Gastrocnemius medialis (tissue), 4 donors: ENCODE data around the gene TNC. TPM values are rescaled to one million over a fixed set of nuclear protein-coding genes. Genes with fewer than 3 reads are reported as not detected.
A peak's percentile ranks its signal among the peaks of the same experiment; 100 is the strongest.

Experiments used
- ATAC-seq, 2 donors: fragments of 150-250 bp; one replicate each; pipeline ENCODE4 v1.9.1; 2016
- DNase-seq, 2 donors: peaks; one replicate each; pipeline ENCODE4 v3.0.0-alpha.2; 2019
- H3K27ac ChIP-seq, 4 donors: fragments of 200-600 bp; sonication (generic); 1 replicate in 1 of 4; 2 replicates in 3 of 4; pipeline ENCODE4 v1.5.1; 2016 to 2018; ENCODE audit warnings: mild to moderate bottlenecking in 2 of 4, moderate library complexity in 1 of 4
- H3K27me3 ChIP-seq, 3 donors: fragments of 200-600 bp; sonication (generic) in 2 of 3; 1 replicate in 1 of 3; 2 replicates in 2 of 3; pipeline versions ENCODE4 v1.5.1 to v1.6.0; 2016 to 2019; ENCODE audit warnings: mild to moderate bottlenecking in 1 of 3, moderate library complexity in 1 of 3
- H3K36me3 ChIP-seq, 2 donors: fragments of 200-600 bp; sonication (generic) in 1 of 2; one replicate each; pipeline ENCODE4 v1.5.1; 2017 to 2018
- H3K4me1 ChIP-seq, 2 donors: fragments of 200-600 bp; sonication (generic) in 1 of 2; one replicate each; pipeline ENCODE4 v1.5.1; 2016 to 2017; ENCODE audit warnings: mild to moderate bottlenecking in 2 of 2
- H3K4me3 ChIP-seq, 4 donors: fragments of 200-600 bp; sonication (generic) in 3 of 4; 1 replicate in 1 of 4; 2 replicates in 3 of 4; pipeline ENCODE4 v1.5.1; 2016 to 2019; ENCODE audit warnings: mild to moderate bottlenecking in 2 of 4
- H3K9me3 ChIP-seq, 3 donors: fragments of 200-600 bp; sonication (generic) in 2 of 3; 1 replicate in 1 of 3; 2 replicates in 2 of 3; pipeline ENCODE4 v1.5.1; 2016 to 2019
- POLR2A ChIP-seq, 2 donors: fragments of 450-650 bp; IDR thresholded peaks; one replicate each; pipeline ENCODE4 v1.6.1; 2017; ENCODE audit warnings: antibody characterized with exemption in 2 of 2, mild to moderate bottlenecking in 2 of 2, moderate library complexity in 2 of 2
- in situ Hi-C, 4 donors: fragments of 200-750 bp; cut with MboI; loops; one replicate each; pipeline versions ENCODE4 v1.15.0 to v1.8.0; 2017; ENCODE audit warnings: low sequenced_read_pairs in 4 of 4
- intact Hi-C: fragments of 100-400 bp; cut with DNase I; formaldehyde crosslinking; loops from one replicate; pipeline ENCODE4 v1.15.1; 2023; ENCODE audit warnings: low total_unique reads
- total RNA-seq, 4 donors: library from RNA; depleted of rRNA; stranded (reverse); fragments of >200 nt; gene quantifications; one replicate each; pipeline versions ENCODE4 v1.1.0 to v1.2.3, GENCODE V29; 2016
- TF ChIP-seq, protein P1 (sequence below), 5 experiments: fragments of 450-650 bp in 3 of 5; fragments of 200-600 bp in 2 of 5; sonication (generic) in 2 of 5; IDR thresholded peaks in 4 of 5; conservative IDR thresholded peaks in 1 of 5; 1 replicate in 4 of 5; 2 replicates in 1 of 5; pipeline ENCODE4 v1.5.1; 2016 to 2019; ENCODE audit warnings: antibody characterized with exemption in 5 of 5, mild to moderate bottlenecking in 3 of 5, moderate library complexity in 3 of 5

The TNC gene
- total RNA-seq, 4 donors from 2014 or later: 4.3 to 17.6 (median 10.7) TPM; not detected in 1

DNA sequence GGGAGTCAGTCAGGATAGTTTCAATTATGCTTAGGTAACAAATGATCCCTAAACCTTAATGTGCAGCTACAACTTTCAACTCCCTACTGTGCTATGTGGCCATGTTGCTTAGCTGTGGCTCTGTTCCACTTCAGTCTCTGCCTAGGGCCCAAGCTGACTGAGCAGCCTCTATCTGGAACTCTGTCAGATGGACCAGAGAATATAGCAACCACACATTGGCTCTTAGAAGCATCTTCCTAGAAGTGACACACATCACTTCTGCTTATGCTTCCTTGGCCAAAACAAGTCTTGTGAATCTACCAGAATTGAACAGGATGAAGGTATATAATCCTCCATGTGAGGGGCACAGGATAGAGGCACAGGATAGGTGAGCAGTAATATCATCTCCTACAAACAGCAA is 36.7 kb upstream of the TNC start:
- intact Hi-C loops: no loop called here
- Histone ChIP-seq H3K36me3 (no peaks in the 10 kb centered on the region), H3K9me3 (no peaks in the 10 kb centered on the region), H3K4me3 (no peak overlapping the region), H3K27ac (no peak overlapping the region), H3K4me1 (no peaks in the 10 kb centered on the region), H3K27me3 (no peaks in the 10 kb centered on the region)
- in situ Hi-C loops: no loop called here
- TF ChIP-seq POLR2A (IDR thresholded peaks at IDR 0.05): no peak
- TF ChIP-seq, protein P1, sequence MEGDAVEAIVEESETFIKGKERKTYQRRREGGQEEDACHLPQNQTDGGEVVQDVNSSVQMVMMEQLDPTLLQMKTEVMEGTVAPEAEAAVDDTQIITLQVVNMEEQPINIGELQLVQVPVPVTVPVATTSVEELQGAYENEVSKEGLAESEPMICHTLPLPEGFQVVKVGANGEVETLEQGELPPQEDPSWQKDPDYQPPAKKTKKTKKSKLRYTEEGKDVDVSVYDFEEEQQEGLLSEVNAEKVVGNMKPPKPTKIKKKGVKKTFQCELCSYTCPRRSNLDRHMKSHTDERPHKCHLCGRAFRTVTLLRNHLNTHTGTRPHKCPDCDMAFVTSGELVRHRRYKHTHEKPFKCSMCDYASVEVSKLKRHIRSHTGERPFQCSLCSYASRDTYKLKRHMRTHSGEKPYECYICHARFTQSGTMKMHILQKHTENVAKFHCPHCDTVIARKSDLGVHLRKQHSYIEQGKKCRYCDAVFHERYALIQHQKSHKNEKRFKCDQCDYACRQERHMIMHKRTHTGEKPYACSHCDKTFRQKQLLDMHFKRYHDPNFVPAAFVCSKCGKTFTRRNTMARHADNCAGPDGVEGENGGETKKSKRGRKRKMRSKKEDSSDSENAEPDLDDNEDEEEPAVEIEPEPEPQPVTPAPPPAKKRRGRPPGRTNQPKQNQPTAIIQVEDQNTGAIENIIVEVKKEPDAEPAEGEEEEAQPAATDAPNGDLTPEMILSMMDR (IDR thresholded peaks at IDR 0.05 in 4 of 5, conservative IDR thresholded peaks at IDR 0.05 in 1 of 5): no peak
- DNase-seq: no peak
- ATAC-seq: no peak

DNA sequence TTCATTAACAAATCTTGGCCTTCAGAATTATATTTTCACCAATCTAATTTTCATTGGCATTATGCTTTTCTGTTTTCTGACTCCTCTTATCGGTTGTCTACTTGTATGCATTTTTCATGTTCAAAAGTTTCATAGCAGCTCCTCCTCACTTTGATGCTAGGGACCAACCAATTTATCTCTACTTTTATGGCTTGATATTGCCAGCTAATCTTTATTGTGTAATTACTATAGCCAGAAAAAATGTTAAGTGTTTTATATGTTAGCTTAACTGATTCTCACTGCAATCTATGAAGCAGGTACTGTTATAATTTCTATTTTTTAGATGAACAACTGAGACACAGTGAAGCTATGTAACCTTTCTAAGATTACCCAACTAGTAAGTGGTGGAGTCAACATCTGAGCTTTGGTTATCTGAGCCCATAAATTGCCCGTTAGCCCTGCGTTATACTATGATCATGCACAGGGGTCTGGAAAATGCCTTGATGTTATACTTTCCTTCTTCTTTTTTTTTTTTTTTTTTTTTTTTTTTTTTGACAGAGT is 34.4 kb upstream of the TNC start:
- H3K27me3 ChIP-seq: no peaks in the 10 kb centered on the region

DNA sequence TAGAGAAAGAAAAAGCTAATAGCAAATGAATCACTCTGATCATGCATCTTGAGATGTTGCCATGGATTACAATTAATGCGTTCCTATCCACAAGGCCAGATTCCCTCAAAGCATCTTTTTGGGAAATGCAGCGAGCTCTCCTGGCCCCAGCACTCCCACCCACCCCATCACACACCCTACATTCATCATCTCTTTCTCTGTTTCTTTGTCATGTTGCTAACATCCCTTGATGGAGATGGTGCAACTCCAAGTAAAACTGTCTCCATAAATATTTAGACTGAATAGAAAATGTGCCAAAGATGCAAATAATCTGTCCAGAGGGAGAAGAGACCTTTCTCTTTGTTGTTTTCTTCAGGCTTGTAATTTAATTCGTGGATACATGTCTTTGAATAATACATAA is 30.8 kb upstream of the TNC start:
- Histone ChIP-seq H3K27ac (no peak overlapping the region), H3K9me3 (no peaks in the 10 kb centered on the region), H3K27me3 (no peaks in the 10 kb centered on the region), H3K4me3 (no peak overlapping the region), H3K36me3 (no peaks in the 10 kb centered on the region), H3K4me1 (no peaks in the 10 kb centered on the region)
- intact Hi-C loops (no loop called here), in situ Hi-C loops (no loop called here)
- DNase-seq: no peak
- TF ChIP-seq, protein P1 (IDR thresholded peaks at IDR 0.05 in 4 of 5, conservative IDR thresholded peaks at IDR 0.05 in 1 of 5): no peak
- no peak for TF ChIP-seq POLR2A (IDR thresholded peaks at IDR 0.05)
- no peak for ATAC-seq

More for the DNA sequence above, 34.4 kb upstream of the TNC start:
- TF ChIP-seq, protein P1 (IDR thresholded peaks at IDR 0.05 in 4 of 5, conservative IDR thresholded peaks at IDR 0.05 in 1 of 5): no peak
- TF ChIP-seq POLR2A (IDR thresholded peaks at IDR 0.05): no peak
- Histone ChIP-seq H3K27ac (no peak overlapping the region), H3K36me3 (no peaks in the 10 kb centered on the region), H3K4me3 (no peak overlapping the region), H3K9me3 (no peaks in the 10 kb centered on the region), H3K4me1 (no peaks in the 10 kb centered on the region)
- in situ Hi-C loops (no loop called here), intact Hi-C loops (no loop called here)
- ATAC-seq (no peak), DNase-seq (no peak)

DNA sequence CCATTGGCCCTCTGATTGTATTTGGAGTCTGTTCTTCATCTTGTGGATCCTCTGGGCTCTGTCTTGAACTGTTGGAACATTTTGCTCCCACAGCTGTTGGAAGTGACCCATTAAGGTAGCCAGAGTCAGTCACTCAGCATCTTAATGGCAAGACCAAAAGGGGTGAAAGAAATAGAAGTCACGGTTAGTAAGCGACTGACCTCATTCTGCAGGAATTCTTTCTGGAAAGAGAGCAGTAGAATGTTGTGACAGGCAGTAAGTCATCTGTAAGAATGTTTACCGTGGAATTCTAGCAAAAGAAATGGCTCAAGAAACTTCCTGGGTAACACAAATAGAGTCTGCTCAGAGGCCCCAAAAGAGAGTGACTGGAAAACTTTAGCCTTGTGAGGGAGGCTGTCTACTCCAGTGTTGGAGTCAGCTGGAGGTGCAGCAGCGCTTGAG is 28.6 kb upstream of the TNC start:
- H3K27ac ChIP-seq: no peak overlapping the region
- H3K27me3 ChIP-seq: peaks cover 0 to 2% (median 0%) of the 10 kb centered on the region in 3 donors
- H3K9me3 ChIP-seq: no peaks in the 10 kb centered on the region
- in situ Hi-C loops: no loop called here
- DNase-seq (peak; percentile 2 to 23), ATAC-seq (peak; percentile 49 to 75)
- no peak overlapping the region for H3K4me3 ChIP-seq
- H3K4me1 ChIP-seq: no peaks in the 10 kb centered on the region
- no peaks in the 10 kb centered on the region for H3K36me3 ChIP-seq
- TF ChIP-seq, protein P1 (IDR thresholded peaks at IDR 0.05 in 4 of 5, conservative IDR thresholded peaks at IDR 0.05 in 1 of 5): no peak
- TF ChIP-seq POLR2A (IDR thresholded peaks at IDR 0.05): no peak
- intact Hi-C loops: no loop called here

DNA sequence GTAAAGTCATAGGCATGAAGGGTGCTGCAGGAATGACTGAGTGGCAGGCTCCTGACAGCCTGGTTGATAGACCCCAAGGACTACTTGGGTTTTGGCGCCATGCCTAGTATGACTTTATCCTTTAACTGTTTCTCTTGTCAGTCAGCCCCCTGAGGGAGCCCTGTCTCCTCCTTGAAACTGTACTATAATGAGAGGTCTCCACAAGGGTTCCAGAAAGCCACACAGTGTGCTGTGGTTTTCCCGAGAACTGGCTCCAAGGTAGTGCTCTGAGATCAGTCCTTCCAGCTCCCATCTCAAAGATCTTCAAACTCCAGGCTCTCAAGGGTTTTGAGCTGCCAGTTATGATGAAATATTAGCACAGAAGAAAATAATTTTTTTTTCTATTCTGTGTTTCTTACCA is 26.7 kb upstream of the TNC start:
- Histone ChIP-seq H3K27me3 (peaks cover 0 to 2% (median 0%) of the 10 kb centered on the region in 3 donors), H3K4me3 (no peak overlapping the region), H3K27ac (no peak overlapping the region), H3K36me3 (no peaks in the 10 kb centered on the region), H3K9me3 (no peaks in the 10 kb centered on the region), H3K4me1 (no peaks in the 10 kb centered on the region)
- TF ChIP-seq POLR2A (IDR thresholded peaks at IDR 0.05): no peak
- TF ChIP-seq, protein P1 (IDR thresholded peaks at IDR 0.05 in 4 of 5, conservative IDR thresholded peaks at IDR 0.05 in 1 of 5): no peak
- DNase-seq (no peak), ATAC-seq (no peak)
- in situ Hi-C loops (no loop called here), intact Hi-C loops (no loop called here)
